ENCODE measurements around the gene WHRN.

WHRN gene

GRCh38 chr9:114451707-114452031 lies 53.6 kb downstream of the WHRN start:
- ChIA-PET CTCF (interaction anchor here (1.1 to 3.8 kb wide), 8 partner anchors 16 to 210 kb away, joined by 3 to 24 read pairs (median 4); no protein-coding TSS in a partner anchor), POLR2A (no interaction called here)
- DNase-seq (ENCODE audit: extremely low spot score) = no peak
- no peak for TF ChIP-seq CTCF (IDR thresholded peaks at IDR 0.05; ENCODE audit: control extremely low read depth, extremely low read depth, low read depth, missing control alignments)

GRCh38 chr9:114450833-114451706 lies 54.2 kb downstream of the WHRN start:
- DNase-seq (ENCODE audit: extremely low spot score) = peak; percentile 62
- TF ChIP-seq CTCF (IDR thresholded peaks at IDR 0.05; ENCODE audit: control extremely low read depth, extremely low read depth, low read depth, missing control alignments) = no peak
- ChIA-PET POLR2A (no interaction called here), CTCF (interaction anchor here (1.1 to 3.8 kb wide), 11 partner anchors 16 to 210 kb away, joined by 3 to 24 read pairs (median 4); no protein-coding TSS in a partner anchor)

GRCh38 chr9:114450181-114450580 lies 55.1 kb downstream of the WHRN start:
- TF ChIP-seq CTCF (IDR thresholded peaks at IDR 0.05; ENCODE audit: control extremely low read depth, extremely low read depth, low read depth, missing control alignments) = no peak
- CTCF ChIA-PET = interaction anchor here (1.1 to 3.8 kb wide), 11 partner anchors 9 to 203 kb away, joined by 3 to 24 read pairs (median 4); no protein-coding TSS in a partner anchor
- DNase-seq (ENCODE audit: extremely low spot score) = peak; percentile 8
- POLR2A ChIA-PET = no interaction called here

GRCh38 chr9:114449236-114449635 lies 56.0 kb downstream of the WHRN start:
- CTCF ChIA-PET = interaction anchor here (0.8 to 3.8 kb wide), 7 partner anchors 8 to 204 kb away, joined by 3 to 24 read pairs (median 4); no protein-coding TSS in a partner anchor
- TF ChIP-seq CTCF (IDR thresholded peaks at IDR 0.05; ENCODE audit: control extremely low read depth, extremely low read depth, low read depth, missing control alignments) = no peak
- POLR2A ChIA-PET = no interaction called here
- DNase-seq (ENCODE audit: extremely low spot score) = no peak

GRCh38 chr9:114448706-114449105 lies 56.6 kb downstream of the WHRN start:
- peak; percentile 5 for DNase-seq (ENCODE audit: extremely low spot score)
- ChIA-PET POLR2A (no interaction called here), CTCF (interaction anchor here (0.8 to 3.8 kb wide), 4 partner anchors 8 to 205 kb away, joined by 3 to 24 read pairs (median 8); no protein-coding TSS in a partner anchor)
- no peak for TF ChIP-seq CTCF (IDR thresholded peaks at IDR 0.05; ENCODE audit: control extremely low read depth, extremely low read depth, low read depth, missing control alignments)

GRCh38 chr9:114446672-114447450 lies 58.4 kb downstream of the WHRN start:
- ChIA-PET CTCF (interaction anchor here (1.5 to 2.1 kb wide), 2 partner anchors 11 to 215 kb away, joined by 3 to 8 read pairs; no protein-coding TSS in a partner anchor), POLR2A (no interaction called here)

More at GRCh38 chr9:114446672-114447450, 58.4 kb downstream of the WHRN start:
- TF ChIP-seq CTCF (IDR thresholded peaks at IDR 0.05; ENCODE audit: control extremely low read depth, extremely low read depth, low read depth, missing control alignments) = no peak
- DNase-seq (ENCODE audit: extremely low spot score) = no peak

Measured in GM10248 (cell line).